B cell (primary cell): ENCODE data around the gene LRRC37A3.

Experiments
- CTCF ChIP-seq: fragments of 200-600 bp; IDR thresholded peaks from one replicate; pipeline ENCODE4 v1.8.0; 2022; ENCODE audit warnings: antibody characterized with exemption, mild to moderate bottlenecking
- EZH2 ChIP-seq: IDR thresholded peaks from 2 replicates; pipeline ENCODE4 v1.6.1; 2012; ENCODE audit warnings: borderline replicate concordance, low read depth, mild to moderate bottlenecking, moderate library complexity, low read length; ENCODE audit not compliant: insufficient read depth, poor library complexity, severe bottlenecking

- TF ChIP-seq EZH2, result no peak
- TF ChIP-seq CTCF, result no peak
Measured at GRCh38 chr17:64941761-64942160, 22.5 kb upstream of the LRRC37A3 start.
